Measurements from ENCODE around the gene ZNF385B. TPM values are rescaled to one million over a fixed set of nuclear protein-coding genes. Genes with fewer than 3 reads are reported as not detected.

Gene ZNF385B
- total and polyA plus RNA-seq, 9 donors: 3.9 to 17.1 (median 12.5) TPM

DNA sequence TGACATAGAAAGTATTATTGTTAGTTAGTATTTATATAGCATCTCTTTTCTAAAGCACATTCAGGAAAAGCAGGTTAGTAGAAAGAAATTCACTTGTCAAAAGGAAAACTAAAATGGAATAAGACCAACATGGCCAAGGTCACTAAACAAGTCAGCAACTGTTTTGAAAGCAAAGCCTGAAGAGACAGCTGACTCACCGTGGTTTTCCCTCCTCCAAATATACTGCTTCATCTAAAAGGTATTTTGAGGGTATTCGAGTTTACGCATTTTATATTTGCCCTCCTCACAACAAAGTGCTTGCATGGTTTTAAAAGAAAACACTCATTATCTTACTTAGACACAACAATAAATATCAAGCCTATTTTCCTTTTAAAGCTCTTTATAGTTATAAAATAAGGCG lies 24.0 kb downstream of the ZNF385B start:
- H3K27me3 ChIP-seq (ENCODE audit: control insufficient read depth, insufficient read depth, low read length): no peaks in the 10 kb centered on the region
- peak; percentile 13 for DNase-seq

DNA sequence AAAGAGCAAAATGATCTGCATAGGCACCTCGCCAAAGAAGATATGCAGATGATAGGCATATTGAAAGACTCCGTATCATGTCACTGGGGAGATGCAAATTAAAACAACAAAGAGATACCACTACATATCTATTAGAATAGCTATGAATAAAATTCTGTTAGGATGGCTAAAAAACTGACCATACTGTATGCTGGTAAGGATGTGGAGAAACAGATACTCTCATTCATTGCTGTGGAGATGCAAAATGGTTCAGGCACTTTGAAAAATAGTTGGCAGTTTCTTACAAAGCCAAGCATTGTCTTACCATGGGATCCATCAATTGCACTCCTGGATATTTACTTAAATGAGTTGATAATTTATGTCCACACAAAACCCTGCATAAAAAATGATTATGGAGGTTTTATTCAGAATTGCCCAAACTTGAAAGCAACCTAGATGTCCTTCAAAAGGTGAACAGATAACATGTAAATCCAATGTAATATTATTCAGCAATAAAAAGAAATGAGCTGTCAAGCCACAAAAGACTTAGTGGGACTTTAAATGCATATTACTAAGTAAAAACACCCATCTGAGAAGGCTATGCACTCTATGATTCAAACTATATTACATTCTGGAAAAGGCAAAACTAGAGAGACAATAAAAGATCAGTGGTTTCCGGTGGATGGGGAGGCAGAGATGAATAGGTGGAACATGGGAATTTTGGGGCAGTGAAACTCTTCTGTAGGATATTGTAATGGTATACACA lies 31.2 kb downstream of the ZNF385B start:
- H3K27me3 ChIP-seq (ENCODE audit: control insufficient read depth, insufficient read depth, low read length): no peaks in the 10 kb centered on the region
- no peak overlapping the region for H3K4me3 ChIP-seq (ENCODE audit: low read length)
- H3K36me3 ChIP-seq (ENCODE audit: control insufficient read depth, insufficient read depth, low read length): no peaks in the 10 kb centered on the region
- no peak overlapping the region for H3K27ac ChIP-seq (ENCODE audit: low read length)
- no peaks in the 10 kb centered on the region for H3K9me3 ChIP-seq (replicated peaks; ENCODE audit: control insufficient read depth, low read depth, low read length)
- no peak for DNase-seq
- no peaks in the 10 kb centered on the region for H3K4me1 ChIP-seq (ENCODE audit: control insufficient read depth, insufficient read depth, low read length)
- no CpG with 5 or more reads among the region's 3 CpGs for WGBS (ENCODE audit: insufficient coverage)

More for the DNA sequence above, 24.0 kb downstream of the ZNF385B start:
- Histone ChIP-seq H3K4me1 (ENCODE audit: control insufficient read depth, insufficient read depth, low read length) (no peaks in the 10 kb centered on the region), H3K4me3 (ENCODE audit: low read length) (no peak overlapping the region), H3K27ac (ENCODE audit: low read length) (no peak overlapping the region), H3K9me3 (replicated peaks; ENCODE audit: control insufficient read depth, low read depth, low read length) (no peaks in the 10 kb centered on the region), H3K36me3 (ENCODE audit: control insufficient read depth, insufficient read depth, low read length) (no peaks in the 10 kb centered on the region)
- WGBS (ENCODE audit: insufficient coverage): no CpG with 5 or more reads among the region's 4 CpGs

GRCh38 chr2:179826297-179826696 lies 35.1 kb downstream of the ZNF385B start:
- Histone ChIP-seq H3K4me1 (ENCODE audit: control insufficient read depth, insufficient read depth, low read length) (no peaks in the 10 kb centered on the region), H3K36me3 (ENCODE audit: control insufficient read depth, insufficient read depth, low read length) (no peaks in the 10 kb centered on the region), H3K27ac (ENCODE audit: low read length) (no peak overlapping the region), H3K9me3 (replicated peaks; ENCODE audit: control insufficient read depth, low read depth, low read length) (no peaks in the 10 kb centered on the region), H3K4me3 (ENCODE audit: low read length) (no peak overlapping the region), H3K27me3 (ENCODE audit: control insufficient read depth, insufficient read depth, low read length) (no peaks in the 10 kb centered on the region)
- no CpG with 5 or more reads among the region's 2 CpGs for WGBS (ENCODE audit: insufficient coverage)
- no peak for DNase-seq

- Histone ChIP-seq H3K27ac (ENCODE audit: low read length) (no peak overlapping the region), H3K9me3 (replicated peaks; ENCODE audit: control insufficient read depth, low read depth, low read length) (no peaks in the 10 kb centered on the region), H3K27me3 (ENCODE audit: control insufficient read depth, insufficient read depth, low read length) (no peaks in the 10 kb centered on the region), H3K4me3 (ENCODE audit: low read length) (no peak overlapping the region), H3K4me1 (ENCODE audit: control insufficient read depth, insufficient read depth, low read length) (no peaks in the 10 kb centered on the region), H3K36me3 (ENCODE audit: control insufficient read depth, insufficient read depth, low read length) (no peaks in the 10 kb centered on the region)
- no peak for DNase-seq
- WGBS (ENCODE audit: insufficient coverage): 77% methylated on average over 3 of the region's 3 CpGs
These were observed 35.9 kb downstream of the ZNF385B start for GRCh38 chr2:179825494-179825893.

DNA sequence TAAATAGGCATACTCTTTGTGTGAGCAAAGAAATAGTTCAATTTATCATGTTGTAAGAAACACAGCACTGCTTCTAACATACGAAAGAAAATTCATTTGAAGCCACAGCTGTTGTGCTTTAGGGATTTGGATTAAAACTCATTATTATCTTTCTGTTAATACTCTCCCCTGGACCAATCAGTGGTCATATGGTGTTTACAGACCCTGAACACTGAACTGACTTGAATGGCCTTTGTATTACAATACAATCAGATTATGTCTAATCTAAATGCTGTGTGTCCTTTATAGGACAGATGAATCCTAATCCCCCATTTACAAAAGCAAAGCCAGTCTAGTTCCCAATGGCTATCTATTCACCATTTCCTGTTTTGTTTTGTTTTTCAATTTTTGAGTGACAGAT lies 36.5 kb downstream of the ZNF385B start:
- no peaks in the 10 kb centered on the region for H3K4me1 ChIP-seq (ENCODE audit: control insufficient read depth, insufficient read depth, low read length)
- no CpG with 5 or more reads among the region's 1 CpG for WGBS (ENCODE audit: insufficient coverage)
- no peaks in the 10 kb centered on the region for H3K9me3 ChIP-seq (replicated peaks; ENCODE audit: control insufficient read depth, low read depth, low read length)
- no peak overlapping the region for H3K4me3 ChIP-seq (ENCODE audit: low read length)
- no peaks in the 10 kb centered on the region for H3K36me3 ChIP-seq (ENCODE audit: control insufficient read depth, insufficient read depth, low read length)
- DNase-seq: no peak
- no peak overlapping the region for H3K27ac ChIP-seq (ENCODE audit: low read length)
- H3K27me3 ChIP-seq (ENCODE audit: control insufficient read depth, insufficient read depth, low read length): no peaks in the 10 kb centered on the region

DNA sequence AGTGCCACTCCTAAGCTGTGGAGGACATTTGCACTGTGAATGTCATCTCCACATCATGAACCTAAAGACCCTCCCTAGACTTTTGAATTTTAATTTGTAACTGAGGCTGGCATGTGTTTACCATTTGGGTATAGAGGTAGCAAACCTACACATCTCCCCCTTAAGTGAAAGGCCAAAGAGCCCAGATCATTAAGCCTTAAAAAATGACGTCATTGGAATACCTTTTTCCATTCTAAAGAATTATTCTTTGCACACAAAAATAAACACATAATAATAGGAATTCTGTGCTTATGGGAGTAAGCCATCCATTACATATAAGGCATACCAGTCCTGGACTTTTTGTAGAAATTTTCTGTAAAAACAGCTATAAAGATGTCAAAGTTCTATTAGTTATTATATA lies 38.9 kb downstream of the ZNF385B start:
- no CpG with 5 or more reads among the region's 1 CpG for WGBS (ENCODE audit: insufficient coverage)
- no peak overlapping the region for H3K4me3 ChIP-seq (ENCODE audit: low read length)
- H3K9me3 ChIP-seq (replicated peaks; ENCODE audit: control insufficient read depth, low read depth, low read length): no peaks in the 10 kb centered on the region
- H3K36me3 ChIP-seq (ENCODE audit: control insufficient read depth, insufficient read depth, low read length): no peaks in the 10 kb centered on the region
- no peaks in the 10 kb centered on the region for H3K27me3 ChIP-seq (ENCODE audit: control insufficient read depth, insufficient read depth, low read length)
- H3K27ac ChIP-seq (ENCODE audit: low read length): no peak overlapping the region
- DNase-seq: no peak
- H3K4me1 ChIP-seq (ENCODE audit: control insufficient read depth, insufficient read depth, low read length): no peaks in the 10 kb centered on the region

- no peak for DNase-seq
- Histone ChIP-seq H3K9me3 (replicated peaks; ENCODE audit: control insufficient read depth, low read depth, low read length) (no peaks in the 10 kb centered on the region), H3K4me3 (ENCODE audit: low read length) (no peak overlapping the region), H3K27me3 (ENCODE audit: control insufficient read depth, insufficient read depth, low read length) (no peaks in the 10 kb centered on the region), H3K27ac (ENCODE audit: low read length) (no peak overlapping the region), H3K36me3 (ENCODE audit: control insufficient read depth, insufficient read depth, low read length) (no peaks in the 10 kb centered on the region), H3K4me1 (ENCODE audit: control insufficient read depth, insufficient read depth, low read length) (no peaks in the 10 kb centered on the region)
- WGBS (ENCODE audit: insufficient coverage): 100% methylated on average over 2 of the region's 8 CpGs
These were observed 42.9 kb downstream of the ZNF385B start for GRCh38 chr2:179818546-179818945.

GRCh38 chr2:179817181-179817841 lies 44.1 kb downstream of the ZNF385B start:
- H3K4me1 ChIP-seq (ENCODE audit: control insufficient read depth, insufficient read depth, low read length): no peaks in the 10 kb centered on the region
- no peak overlapping the region for H3K27ac ChIP-seq (ENCODE audit: low read length)
- WGBS (ENCODE audit: insufficient coverage): 33% methylated on average over 1 of the region's 1 CpG
- H3K36me3 ChIP-seq (ENCODE audit: control insufficient read depth, insufficient read depth, low read length): no peaks in the 10 kb centered on the region
- no peak for DNase-seq
- H3K4me3 ChIP-seq (ENCODE audit: low read length): no peak overlapping the region
- H3K27me3 ChIP-seq (ENCODE audit: control insufficient read depth, insufficient read depth, low read length): no peaks in the 10 kb centered on the region
- H3K9me3 ChIP-seq (replicated peaks; ENCODE audit: control insufficient read depth, low read depth, low read length): no peaks in the 10 kb centered on the region

DNA sequence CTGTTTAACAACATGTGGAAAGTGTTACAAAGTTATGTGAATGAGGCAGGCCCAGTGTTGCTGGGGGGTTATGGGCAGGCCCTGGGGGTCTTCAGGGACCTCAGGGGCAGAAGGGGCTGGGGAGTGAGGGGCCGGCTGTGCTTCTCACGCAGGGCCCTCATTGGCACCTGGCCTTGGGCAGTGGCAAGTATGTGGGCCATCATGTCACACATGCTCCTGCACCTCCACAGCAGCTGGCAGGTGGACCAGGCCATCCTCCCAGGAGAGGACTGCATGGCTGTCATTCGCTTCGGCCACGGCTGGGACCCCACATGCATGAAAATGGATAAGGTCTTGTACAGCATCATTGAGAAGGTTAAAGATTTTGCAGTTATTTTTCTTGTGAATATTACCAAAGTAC lies 47.4 kb downstream of the ZNF385B start:
- Histone ChIP-seq H3K27ac (ENCODE audit: low read length) (no peak overlapping the region), H3K27me3 (ENCODE audit: control insufficient read depth, insufficient read depth, low read length) (no peaks in the 10 kb centered on the region), H3K4me1 (ENCODE audit: control insufficient read depth, insufficient read depth, low read length) (no peaks in the 10 kb centered on the region), H3K4me3 (ENCODE audit: low read length) (no peak overlapping the region), H3K36me3 (ENCODE audit: control insufficient read depth, insufficient read depth, low read length) (no peaks in the 10 kb centered on the region), H3K9me3 (replicated peaks; ENCODE audit: control insufficient read depth, low read depth, low read length) (no peaks in the 10 kb centered on the region)
- WGBS (ENCODE audit: insufficient coverage): 85% methylated on average over 2 of the region's 5 CpGs
- DNase-seq: no peak

DNA sequence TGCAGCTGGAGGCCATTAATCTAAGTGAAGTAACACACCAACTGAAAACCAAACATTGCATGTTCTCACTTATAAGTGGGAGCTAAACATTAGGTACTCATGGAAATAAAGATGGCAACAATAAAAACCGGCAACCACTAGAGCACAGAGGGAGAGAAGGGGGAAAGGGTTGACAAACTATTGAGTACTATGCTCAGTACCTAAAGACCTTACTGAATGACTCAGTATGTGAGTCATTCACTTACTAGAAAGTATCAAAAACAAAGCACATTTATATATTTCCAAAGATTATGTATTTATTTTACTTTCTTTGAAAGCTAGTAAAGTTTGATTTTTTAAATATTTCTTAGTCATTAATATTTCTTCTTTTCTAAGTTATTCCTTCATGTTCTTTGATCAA lies 48.9 kb downstream of the ZNF385B start:
- Histone ChIP-seq H3K27me3 (ENCODE audit: control insufficient read depth, insufficient read depth, low read length) (no peaks in the 10 kb centered on the region), H3K4me1 (ENCODE audit: control insufficient read depth, insufficient read depth, low read length) (no peaks in the 10 kb centered on the region), H3K36me3 (ENCODE audit: control insufficient read depth, insufficient read depth, low read length) (no peaks in the 10 kb centered on the region), H3K4me3 (ENCODE audit: low read length) (no peak overlapping the region), H3K27ac (ENCODE audit: low read length) (no peak overlapping the region), H3K9me3 (replicated peaks; ENCODE audit: control insufficient read depth, low read depth, low read length) (no peaks in the 10 kb centered on the region)
- no peak for DNase-seq
- no CpG with 5 or more reads among the region's 1 CpG for WGBS (ENCODE audit: insufficient coverage)

All from muscle of leg (tissue), 11 donors.